Measurements from ENCODE around the gene TP73. TPM values are rescaled to one million over a fixed set of nuclear protein-coding genes. Genes with fewer than 3 reads are reported as not detected.

TP73 gene
- polyA plus RNA-seq, 1 experiment, result not detected

DNA sequence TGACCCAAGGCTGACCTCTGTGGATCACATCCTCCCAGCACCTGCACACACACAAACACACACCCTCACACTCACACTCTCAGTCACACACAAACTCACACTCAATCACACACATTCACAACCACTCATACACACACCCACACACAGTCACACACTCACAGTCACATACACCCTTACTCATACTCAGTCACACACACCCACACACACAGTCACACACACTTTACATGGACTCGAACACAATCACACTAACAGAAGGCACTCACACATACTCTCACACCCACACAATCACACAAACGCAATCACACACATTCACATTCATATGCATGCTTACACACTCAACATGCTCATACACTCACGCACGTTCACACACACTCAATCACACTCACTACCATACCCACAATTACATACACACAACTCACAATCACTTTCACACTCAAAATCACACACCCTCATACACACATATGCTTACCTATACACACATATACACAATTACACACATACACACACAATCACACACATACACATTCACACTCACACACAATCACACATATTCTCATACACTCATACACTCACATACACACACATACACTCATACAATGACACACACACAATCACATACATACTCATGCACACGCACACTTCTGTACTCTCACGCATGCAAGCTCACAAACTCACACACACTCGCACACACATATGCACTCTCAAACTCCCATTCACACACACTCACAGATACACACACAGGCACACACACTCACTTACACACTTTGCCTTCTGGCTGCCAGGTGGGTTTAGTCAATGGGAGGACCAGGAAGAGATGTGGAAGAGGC, 47.1 kb upstream of the TP73 start:
- ChIA-PET CTCF (interaction anchor here (1.4 kb wide), 1 partner anchor 9 kb away, joined by 3 read pairs; no protein-coding TSS in a partner anchor), POLR2A (no interaction called here)
- TF ChIP-seq, protein P1, sequence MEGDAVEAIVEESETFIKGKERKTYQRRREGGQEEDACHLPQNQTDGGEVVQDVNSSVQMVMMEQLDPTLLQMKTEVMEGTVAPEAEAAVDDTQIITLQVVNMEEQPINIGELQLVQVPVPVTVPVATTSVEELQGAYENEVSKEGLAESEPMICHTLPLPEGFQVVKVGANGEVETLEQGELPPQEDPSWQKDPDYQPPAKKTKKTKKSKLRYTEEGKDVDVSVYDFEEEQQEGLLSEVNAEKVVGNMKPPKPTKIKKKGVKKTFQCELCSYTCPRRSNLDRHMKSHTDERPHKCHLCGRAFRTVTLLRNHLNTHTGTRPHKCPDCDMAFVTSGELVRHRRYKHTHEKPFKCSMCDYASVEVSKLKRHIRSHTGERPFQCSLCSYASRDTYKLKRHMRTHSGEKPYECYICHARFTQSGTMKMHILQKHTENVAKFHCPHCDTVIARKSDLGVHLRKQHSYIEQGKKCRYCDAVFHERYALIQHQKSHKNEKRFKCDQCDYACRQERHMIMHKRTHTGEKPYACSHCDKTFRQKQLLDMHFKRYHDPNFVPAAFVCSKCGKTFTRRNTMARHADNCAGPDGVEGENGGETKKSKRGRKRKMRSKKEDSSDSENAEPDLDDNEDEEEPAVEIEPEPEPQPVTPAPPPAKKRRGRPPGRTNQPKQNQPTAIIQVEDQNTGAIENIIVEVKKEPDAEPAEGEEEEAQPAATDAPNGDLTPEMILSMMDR (IDR thresholded peaks at IDR 0.05; ENCODE audit: low read depth, low read length), result no peak
- Histone ChIP-seq H3K9me3 (ENCODE audit: control insufficient read depth, insufficient read depth, low read length) (no peaks in the 10 kb centered on the region; the same call in 1 of the 2 replicates), H3K4me3 (ENCODE audit: low read depth, low read length) (no peak overlapping the region), H3K27me3 (ENCODE audit: control insufficient read depth, insufficient read depth, low read length) (peaks cover 28% of the 10 kb centered on the region), H3K27ac (ENCODE audit: low read depth, low read length) (no peak overlapping the region)
- no peak for DNase-seq (ENCODE audit: low read depth, low spot score)

DNA sequence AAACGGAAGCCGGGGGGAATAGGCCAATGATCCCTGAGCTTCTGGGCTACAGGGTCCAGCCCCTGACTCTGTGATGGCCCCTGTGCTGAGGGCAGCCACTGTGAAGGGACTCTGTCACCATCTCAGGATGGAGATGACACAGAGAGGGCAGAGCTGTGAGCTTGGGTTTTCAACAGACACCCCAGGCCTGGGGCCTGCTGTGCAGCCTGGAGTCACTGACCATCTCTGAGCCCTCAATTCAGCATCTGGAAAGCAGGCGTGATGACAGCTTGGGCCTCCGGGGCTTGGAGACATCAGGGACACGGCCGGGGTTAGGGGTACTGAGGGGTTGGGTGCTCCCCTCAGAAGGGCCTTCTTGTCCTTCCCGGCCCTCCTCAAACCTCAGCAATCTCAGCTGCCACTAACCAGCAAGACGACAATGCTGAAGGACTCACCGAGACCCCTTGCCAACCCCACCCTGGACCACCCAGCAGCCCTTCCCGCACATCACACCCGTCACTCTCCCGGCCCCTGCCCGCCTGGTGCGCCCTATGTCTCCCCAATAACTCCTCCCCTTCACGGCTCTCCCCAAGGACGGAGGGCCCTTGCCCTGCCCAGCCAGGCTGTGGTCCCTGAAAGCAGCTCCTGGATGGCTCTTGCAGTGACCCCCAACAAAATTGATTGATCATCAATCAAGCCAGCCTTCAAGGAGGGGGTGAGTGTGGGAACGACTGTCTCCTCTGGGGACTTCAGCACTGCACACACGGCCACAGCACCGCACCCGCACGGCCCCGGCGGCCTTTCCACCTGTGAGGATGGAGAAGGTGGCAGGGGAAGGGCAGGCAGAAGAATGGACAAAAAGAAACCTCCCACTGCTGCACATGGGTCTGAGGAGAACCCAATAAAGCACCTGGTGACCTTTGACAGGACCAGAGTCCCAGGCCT, 45.3 kb upstream of the TP73 start:
- ChIA-PET CTCF (interaction anchor here (0.6 to 3.4 kb wide), 2 partner anchors 13 to 220 kb away, joined by 3 to 15 read pairs; no protein-coding TSS in a partner anchor), POLR2A (no interaction called here)
- no peak overlapping the region for H3K27ac ChIP-seq (ENCODE audit: low read depth, low read length)
- H3K27me3 ChIP-seq (ENCODE audit: control insufficient read depth, insufficient read depth, low read length), result peaks cover 35% of the 10 kb centered on the region
- TF ChIP-seq, protein P1 (IDR thresholded peaks at IDR 0.05; ENCODE audit: low read depth, low read length), result no peak
- no peaks in the 10 kb centered on the region; the same call in 1 of the 2 replicates for H3K9me3 ChIP-seq (ENCODE audit: control insufficient read depth, insufficient read depth, low read length)
- no peak overlapping the region for H3K4me3 ChIP-seq (ENCODE audit: low read depth, low read length)
- no peak for DNase-seq (ENCODE audit: low read depth, low spot score)

DNA sequence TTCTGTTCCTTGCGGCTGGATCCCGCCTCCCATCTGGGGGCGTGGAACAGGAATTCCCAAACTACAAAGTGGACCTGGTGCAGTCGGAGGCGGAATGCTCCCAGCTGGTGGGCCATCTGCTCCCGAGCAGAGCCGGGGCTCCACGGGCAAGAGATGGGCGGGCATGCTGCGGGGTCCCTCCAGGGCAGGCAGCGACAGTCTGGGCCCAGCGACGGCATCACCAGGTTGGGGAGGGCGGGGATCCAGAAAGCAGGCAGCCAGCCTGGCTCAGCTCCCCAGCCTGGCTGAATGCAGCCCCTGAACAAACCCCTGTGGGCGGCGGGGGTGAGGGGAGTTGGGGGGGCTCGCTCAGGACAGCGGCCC, 44.6 kb upstream of the TP73 start:
- DNase-seq (ENCODE audit: low read depth, low spot score), result no peak
- ChIA-PET POLR2A (no interaction called here), CTCF (interaction anchor here (0.6 to 3.4 kb wide), 2 partner anchors 12 to 220 kb away, joined by 3 to 15 read pairs; no protein-coding TSS in a partner anchor)
- Histone ChIP-seq H3K4me3 (ENCODE audit: low read depth, low read length) (no peak overlapping the region), H3K27ac (ENCODE audit: low read depth, low read length) (no peak overlapping the region), H3K9me3 (ENCODE audit: control insufficient read depth, insufficient read depth, low read length) (no peaks in the 10 kb centered on the region; the same call in 1 of the 2 replicates), H3K27me3 (ENCODE audit: control insufficient read depth, insufficient read depth, low read length) (peaks cover 41% of the 10 kb centered on the region)
- TF ChIP-seq, protein P1 (IDR thresholded peaks at IDR 0.05; ENCODE audit: low read depth, low read length), result no peak

DNA sequence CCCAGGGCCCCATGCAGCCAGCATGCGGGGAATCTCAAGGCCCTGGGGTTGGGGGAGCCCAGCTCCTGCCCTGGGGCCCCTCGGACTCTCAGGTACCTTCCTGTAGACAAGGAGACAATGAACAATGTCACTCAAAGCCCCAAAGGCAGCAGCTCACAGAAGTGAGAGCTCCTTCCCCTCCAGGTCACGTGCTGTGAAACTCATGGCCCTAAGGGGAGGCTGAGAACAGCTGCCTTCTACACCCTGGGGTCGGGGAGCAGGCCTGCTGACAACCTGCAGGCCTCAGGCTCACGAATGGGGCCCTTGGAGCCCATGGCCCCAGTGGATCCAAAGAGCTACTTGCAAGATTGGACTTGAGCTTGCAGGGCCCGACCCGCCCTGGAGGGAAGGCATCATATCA, 44.2 kb upstream of the TP73 start:
- TF ChIP-seq, protein P1 (IDR thresholded peaks at IDR 0.05; ENCODE audit: low read depth, low read length), result no peak
- CTCF ChIA-PET, result interaction anchor here (1.0 to 3.4 kb wide), 2 partner anchors 11 to 117 kb away, joined by 3 to 15 read pairs; no protein-coding TSS in a partner anchor
- H3K27ac ChIP-seq (ENCODE audit: low read depth, low read length), result no peak overlapping the region
- H3K4me3 ChIP-seq (ENCODE audit: low read depth, low read length), result no peak overlapping the region
- H3K9me3 ChIP-seq (ENCODE audit: control insufficient read depth, insufficient read depth, low read length), result no peaks in the 10 kb centered on the region; the same call in 1 of the 2 replicates
- peaks cover 44% of the 10 kb centered on the region for H3K27me3 ChIP-seq (ENCODE audit: control insufficient read depth, insufficient read depth, low read length)
- DNase-seq (ENCODE audit: low read depth, low spot score), result no peak
- POLR2A ChIA-PET, result no interaction called here
